Left ventricle myocardium inferior (tissue), 1 donor: ENCODE measurements around the gene NOSIP. TPM values are rescaled to one million over a fixed set of nuclear protein-coding genes. Genes with fewer than 3 reads are reported as not detected.

ENCODE experiments used
- DNase-seq: peaks from one replicate; pipeline ENCODE4 v3.0.0-alpha.2; 2020
- H3K27ac ChIP-seq: fragments of 200-600 bp; replicated peaks from 2 replicates; pipeline ENCODE4 v1.8.0; 2021
- H3K27me3 ChIP-seq: fragments of 200-600 bp; 2 replicates; pipeline ENCODE4 v1.8.0; 2021; ENCODE audit warnings: low read depth
- H3K36me3 ChIP-seq: fragments of 200-600 bp; 2 replicates; pipeline ENCODE4 v1.8.0; 2021
- H3K4me1 ChIP-seq: fragments of 200-600 bp; 2 replicates; pipeline ENCODE4 v1.8.0; 2021
- H3K4me3 ChIP-seq: fragments of 200-600 bp; 2 replicates; pipeline ENCODE4 v1.8.0; 2021; ENCODE audit warnings: mild to moderate bottlenecking, moderate library complexity
- H3K9me3 ChIP-seq: fragments of 200-600 bp; replicated peaks from 2 replicates; pipeline ENCODE4 v1.8.0; 2021
- intact Hi-C: fragments of 100-400 bp; cut with micrococcal nuclease; formaldehyde crosslinking; loops from one replicate; pipeline ENCODE4 v1.11.0; 2022
- total RNA-seq: library from RNA; stranded (reverse); fragmentation: NEBNext Ultra II Directional; extraction: Animal tissue kit (Norgen Biotek cat#: 25700); gene quantifications from one replicate; pipeline ENCODE4 v1.2.1, GENCODE V29; 2021
- TF ChIP-seq, protein P1 (sequence below): fragments of 200-600 bp; IDR thresholded peaks from 2 replicates; pipeline ENCODE4 v1.8.0; 2021; ENCODE audit warnings: antibody characterized with exemption, mild to moderate bottlenecking, borderline replicate concordance
- donor health status: DM: no; HTN: yes; CAD: no; lungs with severe emphysema.

NOSIP gene
- total RNA-seq, 1 donor from 2014 or later, result 47.3 TPM

- H3K27ac ChIP-seq, result no peak overlapping the region
- DNase-seq, result no peak
- no peaks in the 10 kb centered on the region for H3K27me3 ChIP-seq
- intact Hi-C loops, result no loop called here
- TF ChIP-seq, protein P1, sequence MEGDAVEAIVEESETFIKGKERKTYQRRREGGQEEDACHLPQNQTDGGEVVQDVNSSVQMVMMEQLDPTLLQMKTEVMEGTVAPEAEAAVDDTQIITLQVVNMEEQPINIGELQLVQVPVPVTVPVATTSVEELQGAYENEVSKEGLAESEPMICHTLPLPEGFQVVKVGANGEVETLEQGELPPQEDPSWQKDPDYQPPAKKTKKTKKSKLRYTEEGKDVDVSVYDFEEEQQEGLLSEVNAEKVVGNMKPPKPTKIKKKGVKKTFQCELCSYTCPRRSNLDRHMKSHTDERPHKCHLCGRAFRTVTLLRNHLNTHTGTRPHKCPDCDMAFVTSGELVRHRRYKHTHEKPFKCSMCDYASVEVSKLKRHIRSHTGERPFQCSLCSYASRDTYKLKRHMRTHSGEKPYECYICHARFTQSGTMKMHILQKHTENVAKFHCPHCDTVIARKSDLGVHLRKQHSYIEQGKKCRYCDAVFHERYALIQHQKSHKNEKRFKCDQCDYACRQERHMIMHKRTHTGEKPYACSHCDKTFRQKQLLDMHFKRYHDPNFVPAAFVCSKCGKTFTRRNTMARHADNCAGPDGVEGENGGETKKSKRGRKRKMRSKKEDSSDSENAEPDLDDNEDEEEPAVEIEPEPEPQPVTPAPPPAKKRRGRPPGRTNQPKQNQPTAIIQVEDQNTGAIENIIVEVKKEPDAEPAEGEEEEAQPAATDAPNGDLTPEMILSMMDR, result no peak
- H3K36me3 ChIP-seq, result peaks cover 26% of the 10 kb centered on the region
- peaks cover 38% of the 10 kb centered on the region for H3K4me1 ChIP-seq
- no peaks in the 10 kb centered on the region for H3K9me3 ChIP-seq
- no peak overlapping the region for H3K4me3 ChIP-seq
Observed at GRCh38 chr19:49574206-49574755, 6.1 kb downstream of the NOSIP start.

DNA sequence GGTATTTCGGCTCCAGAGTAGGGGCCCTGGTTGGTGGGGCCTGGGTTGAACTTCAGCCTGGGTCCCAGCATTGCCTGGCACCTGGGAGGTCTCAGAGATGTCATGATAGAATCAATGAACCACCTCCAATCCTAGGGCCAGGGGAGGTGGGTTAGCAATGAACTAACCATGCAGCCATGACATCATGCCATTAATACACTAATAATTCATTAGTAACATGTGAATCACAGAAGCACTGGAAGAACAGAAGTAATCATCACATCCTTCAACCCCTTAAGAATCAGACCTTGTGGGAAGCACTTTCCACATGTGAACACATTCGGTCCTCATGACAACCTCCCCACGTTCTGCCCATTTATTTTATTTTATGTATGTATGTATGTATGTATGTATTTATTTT, 6.9 kb downstream of the NOSIP start:
- no peak for DNase-seq
- Histone ChIP-seq H3K9me3 (no peaks in the 10 kb centered on the region), H3K27ac (no peak overlapping the region), H3K4me1 (peaks cover 36% of the 10 kb centered on the region), H3K4me3 (no peak overlapping the region), H3K27me3 (no peaks in the 10 kb centered on the region), H3K36me3 (peaks cover 26% of the 10 kb centered on the region)
- TF ChIP-seq, protein P1, result no peak
- intact Hi-C loops, result no loop called here

- TF ChIP-seq, protein P1, result no peak
- H3K27ac ChIP-seq, result no peak overlapping the region
- H3K36me3 ChIP-seq, result peaks cover 26% of the 10 kb centered on the region
- intact Hi-C loops, result no loop called here
- no peaks in the 10 kb centered on the region for H3K9me3 ChIP-seq
- peaks cover 36% of the 10 kb centered on the region for H3K4me1 ChIP-seq
- H3K27me3 ChIP-seq, result no peaks in the 10 kb centered on the region
- DNase-seq, result no peak
- H3K4me3 ChIP-seq, result no peak overlapping the region
Observed at GRCh38 chr19:49573009-49573408, 7.3 kb downstream of the NOSIP start.

DNA sequence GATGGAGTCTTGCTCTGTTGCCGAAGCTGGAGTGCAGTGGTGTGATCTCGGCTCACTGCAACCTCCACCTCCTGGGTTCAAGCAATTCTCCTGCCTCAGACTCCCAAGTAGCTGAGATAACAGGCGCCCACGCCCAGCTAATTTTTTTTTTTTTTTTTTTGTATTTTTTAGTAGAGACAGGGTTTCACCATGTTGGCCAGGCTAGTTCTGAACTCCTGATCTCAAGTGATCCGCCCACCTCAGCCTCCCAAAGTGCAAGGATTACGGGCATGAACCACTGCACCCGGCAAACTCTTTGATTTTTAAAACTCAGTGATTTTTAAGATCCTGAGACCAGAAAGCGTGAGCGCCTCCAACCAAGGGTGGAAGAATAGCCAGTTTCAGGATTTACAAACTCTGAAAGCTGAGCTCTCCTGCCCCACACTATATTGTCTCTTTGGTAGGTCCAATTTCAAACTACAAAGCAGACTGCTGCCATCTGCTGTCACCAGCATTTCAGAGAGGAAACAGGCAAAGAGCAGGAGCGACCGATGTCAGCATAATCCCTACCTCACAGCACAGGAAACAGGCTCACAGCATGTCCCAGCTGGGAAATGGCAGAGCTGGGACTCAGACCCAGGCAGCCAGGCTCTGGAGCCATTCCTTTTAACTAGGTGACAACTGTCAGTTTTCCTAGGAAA, 9.2 kb downstream of the NOSIP start:
- H3K4me3 ChIP-seq, result peak overlapping the region; percentile 10
- peaks cover 21% of the 10 kb centered on the region for H3K36me3 ChIP-seq
- peak overlapping the region; percentile 77 for H3K27ac ChIP-seq
- intact Hi-C loops, result no loop called here
- DNase-seq, result no peak
- H3K27me3 ChIP-seq, result no peaks in the 10 kb centered on the region
- TF ChIP-seq, protein P1, result no peak
- H3K9me3 ChIP-seq, result no peaks in the 10 kb centered on the region
- H3K4me1 ChIP-seq, result peaks cover 35% of the 10 kb centered on the region

- Histone ChIP-seq H3K9me3 (no peaks in the 10 kb centered on the region), H3K4me3 (peak overlapping the region; percentile 10), H3K27ac (peak overlapping the region; percentile 77), H3K4me1 (peaks cover 44% of the 10 kb centered on the region), H3K27me3 (no peaks in the 10 kb centered on the region), H3K36me3 (peaks cover 13% of the 10 kb centered on the region)
- DNase-seq, result no peak
- TF ChIP-seq, protein P1, result peak; percentile 99
- intact Hi-C loops, result no loop called here
Observed at GRCh38 chr19:49570138-49570856, 10.1 kb downstream of the NOSIP start.
